ENCODE results near the gene KAZN. TPM values are rescaled to one million over a fixed set of nuclear protein-coding genes. Genes with fewer than 3 reads are reported as not detected.

KAZN gene
- total and polyA plus RNA-seq, 2 donors from 2014 or later: 17.4 to 60.8 TPM

DNA sequence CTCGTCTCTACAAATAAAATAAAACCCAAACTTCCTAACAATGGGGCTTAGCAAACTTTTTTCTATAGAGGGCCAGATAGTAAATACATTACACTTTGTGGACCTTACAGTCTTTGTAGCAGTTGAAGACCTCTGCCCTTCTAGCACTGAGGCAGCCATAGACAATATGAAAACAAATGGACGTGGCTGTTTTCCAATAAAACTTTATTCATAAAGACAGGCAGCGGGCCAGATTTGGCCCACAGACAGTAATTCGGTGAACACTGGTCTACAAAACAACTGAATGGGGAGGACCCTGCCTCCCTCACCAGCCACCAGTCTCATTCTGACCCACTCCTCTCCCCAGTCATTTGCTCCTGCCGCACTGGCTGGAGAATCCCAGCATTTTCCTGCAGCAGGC, 162.3 kb downstream of the KAZN start:
- Histone ChIP-seq H3K4me1 (ENCODE audit: control insufficient read depth in 2 of 3, insufficient read depth in 2 of 3, low read depth in 1 of 3, low read length in 3 of 3) (no peaks in the 10 kb centered on the region), H3K27ac (ENCODE audit: low read depth in 2 of 2, low read length in 2 of 2) (no peak overlapping the region), H3K9ac (ENCODE audit: low read length in 3 of 3) (no peak overlapping the region), H3K36me3 (ENCODE audit: control insufficient read depth in 2 of 3, insufficient read depth in 3 of 3, low read length in 3 of 3) (no peaks in the 10 kb centered on the region), H3K27me3 (ENCODE audit: control insufficient read depth, insufficient read depth, low read length) (no peaks in the 10 kb centered on the region), H3K4me3 (ENCODE audit: low read length in 3 of 3) (no peak overlapping the region), H3K9me3 (ENCODE audit: control insufficient read depth in 2 of 3, insufficient read depth in 1 of 3, low read length in 3 of 3) (peaks cover 0 to 1% (median 0%) of the 10 kb centered on the region in 3 donors)
- FAIRE-seq: no peak
- TF ChIP-seq CTCF (IDR thresholded peaks at IDR 0.05; ENCODE audit: borderline replicate concordance, extremely low read depth, insufficient read depth): no peak
- DNase-seq: no peak
- intact Hi-C loops (cut with DNase I): no loop called here

- no peak overlapping the region for H3K4me3 ChIP-seq (ENCODE audit: low read length in 3 of 3)
- no peak overlapping the region for H3K27ac ChIP-seq (ENCODE audit: low read depth in 2 of 2, low read length in 2 of 2)
- H3K9me3 ChIP-seq (ENCODE audit: control insufficient read depth in 2 of 3, insufficient read depth in 1 of 3, low read length in 3 of 3): peaks cover 0 to 1% (median 0%) of the 10 kb centered on the region in 3 donors
- DNase-seq: no peak
- no peak overlapping the region for H3K9ac ChIP-seq (ENCODE audit: low read length in 3 of 3)
- H3K4me1 ChIP-seq (ENCODE audit: control insufficient read depth in 2 of 3, insufficient read depth in 2 of 3, low read depth in 1 of 3, low read length in 3 of 3): no peaks in the 10 kb centered on the region
- FAIRE-seq: no peak
- H3K27me3 ChIP-seq (ENCODE audit: control insufficient read depth, insufficient read depth, low read length): no peaks in the 10 kb centered on the region
- intact Hi-C loops (cut with DNase I): no loop called here
- TF ChIP-seq CTCF (IDR thresholded peaks at IDR 0.05; ENCODE audit: borderline replicate concordance, extremely low read depth, insufficient read depth): no peak
- no peaks in the 10 kb centered on the region for H3K36me3 ChIP-seq (ENCODE audit: control insufficient read depth in 2 of 3, insufficient read depth in 3 of 3, low read length in 3 of 3)
These were observed 163.0 kb downstream of the KAZN start for GRCh38 chr1:14761291-14762153.

DNA sequence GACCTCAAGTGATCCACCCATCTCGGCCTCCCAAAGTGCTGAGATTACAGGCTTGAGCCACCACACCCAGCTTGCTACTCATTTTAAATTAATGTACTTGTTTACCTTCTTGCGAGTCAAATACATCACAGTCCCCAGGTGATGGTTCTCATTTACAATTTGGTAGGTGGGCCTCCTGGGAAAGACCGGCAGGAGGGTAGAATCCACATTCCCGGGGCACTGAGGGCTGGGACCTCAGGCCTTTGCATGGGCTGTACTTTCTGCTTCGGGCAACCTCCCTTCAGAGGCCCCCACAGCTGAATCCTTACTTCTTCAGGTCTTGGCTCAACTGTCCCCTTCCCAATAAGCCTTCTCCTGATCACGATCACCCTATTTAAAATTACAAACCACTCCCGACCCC, 165.5 kb downstream of the KAZN start:
- H3K9ac ChIP-seq (ENCODE audit: low read length in 3 of 3): no peak overlapping the region
- no peak for DNase-seq
- TF ChIP-seq CTCF (IDR thresholded peaks at IDR 0.05; ENCODE audit: borderline replicate concordance, extremely low read depth, insufficient read depth): no peak
- no peak for FAIRE-seq
- H3K9me3 ChIP-seq (ENCODE audit: control insufficient read depth in 2 of 3, insufficient read depth in 1 of 3, low read length in 3 of 3): no peaks in the 10 kb centered on the region
- H3K27ac ChIP-seq (ENCODE audit: low read depth in 2 of 2, low read length in 2 of 2): no peak overlapping the region
- intact Hi-C loops (cut with DNase I): no loop called here
- no peak overlapping the region for H3K4me3 ChIP-seq (ENCODE audit: low read length in 3 of 3)
- H3K27me3 ChIP-seq (ENCODE audit: control insufficient read depth, insufficient read depth, low read length): no peaks in the 10 kb centered on the region
- H3K4me1 ChIP-seq (ENCODE audit: control insufficient read depth in 2 of 3, insufficient read depth in 2 of 3, low read depth in 1 of 3, low read length in 3 of 3): peaks cover 0 to 6% (median 0%) of the 10 kb centered on the region in 3 donors
- H3K36me3 ChIP-seq (ENCODE audit: control insufficient read depth in 2 of 3, insufficient read depth in 3 of 3, low read length in 3 of 3): no peaks in the 10 kb centered on the region

Data from kidney (tissue), 14 donors.